ENCODE results near the gene AMPD2. TPM values are rescaled to one million over a fixed set of nuclear protein-coding genes. Genes with fewer than 3 reads are reported as not detected.

AMPD2 gene
- total RNA-seq, 3 donors from 2014 or later (not counting 1 experiment from before 2014, with no cell fraction given), result 200 to 271 (median 243) TPM

- intact Hi-C loops (cut with micrococcal nuclease), result no loop called here
- no peak overlapping the region for H3K4me3 ChIP-seq (ENCODE audit: low read length)
- no peaks in the 10 kb centered on the region for H3K36me3 Mint-ChIP-seq
- peaks cover 0 to 5% of the 10 kb centered on the region in 2 donors for H3K4me1 Mint-ChIP-seq
- no peaks in the 10 kb centered on the region for H3K9me3 Mint-ChIP-seq
- TF ChIP-seq CTCF (IDR thresholded peaks at IDR 0.05), result no peak
- H3K4me1 ChIP-seq (ENCODE audit: control insufficient read depth, insufficient read depth, low read length), result no peaks in the 10 kb centered on the region
- WGBS (ENCODE audit: insufficient coverage), result 98% methylated on average over 13 of the region's 13 CpGs
- no peaks in the 10 kb centered on the region for H3K27me3 ChIP-seq (ENCODE audit: control insufficient read depth, insufficient read depth, low read length)
- ATAC-seq (no peak), DNase-seq (no peak)
- no peak overlapping the region for H3K27ac ChIP-seq (ENCODE audit: low read length)
- H3K36me3 ChIP-seq (ENCODE audit: control insufficient read depth, insufficient read depth, low read length), result no peaks in the 10 kb centered on the region
- no peaks in the 10 kb centered on the region for H3K9me3 ChIP-seq (ENCODE audit: control insufficient read depth, insufficient read depth, low read length)
- no peak overlapping the region for H3K4me3 Mint-ChIP-seq
- H3K27me3 Mint-ChIP-seq (ENCODE audit: low read depth in 2 of 2), result peaks cover 0 to under 1% of the 10 kb centered on the region in 2 donors
- H3K27ac Mint-ChIP-seq, result no peak overlapping the region
Measured at GRCh38 chr1:109611308-109611990, 8.2 kb upstream of the AMPD2 start.

- no peaks in the 10 kb centered on the region for H3K27me3 ChIP-seq (ENCODE audit: control insufficient read depth, insufficient read depth, low read length)
- H3K4me1 Mint-ChIP-seq, result peaks cover 3 to 5% of the 10 kb centered on the region in 2 donors
- 80% methylated on average over 6 of the region's 7 CpGs for WGBS (ENCODE audit: insufficient coverage)
- TF ChIP-seq CTCF (IDR thresholded peaks at IDR 0.05), result no peak
- peaks cover 6% of the 10 kb centered on the region for H3K4me1 ChIP-seq (ENCODE audit: control insufficient read depth, insufficient read depth, low read length)
- no peak for DNase-seq
- H3K27me3 Mint-ChIP-seq (ENCODE audit: low read depth in 2 of 2), result peaks cover 0 to 2% of the 10 kb centered on the region in 2 donors
- H3K27ac ChIP-seq (ENCODE audit: low read length), result no peak overlapping the region
- no peaks in the 10 kb centered on the region for H3K36me3 ChIP-seq (ENCODE audit: control insufficient read depth, insufficient read depth, low read length)
- no peaks in the 10 kb centered on the region for H3K9me3 ChIP-seq (ENCODE audit: control insufficient read depth, insufficient read depth, low read length)
- H3K4me3 ChIP-seq (ENCODE audit: low read length), result no peak overlapping the region
- ATAC-seq, result no peak
- no peak overlapping the region for H3K4me3 Mint-ChIP-seq
- H3K36me3 Mint-ChIP-seq, result no peaks in the 10 kb centered on the region
- no peaks in the 10 kb centered on the region for H3K9me3 Mint-ChIP-seq
- intact Hi-C loops (cut with micrococcal nuclease), result no loop called here
- H3K27ac Mint-ChIP-seq, result no peak overlapping the region
Measured at GRCh38 chr1:109613361-109614147, 6.1 kb upstream of the AMPD2 start.

GRCh38 chr1:109615879-109616278 is 3.8 kb upstream of the AMPD2 start:
- H3K4me1 ChIP-seq (ENCODE audit: control insufficient read depth, insufficient read depth, low read length), result peaks cover 24% of the 10 kb centered on the region
- Mint-ChIP-seq H3K9me3 (no peaks in the 10 kb centered on the region), H3K27me3 (ENCODE audit: low read depth in 2 of 2) (peaks cover 0 to 2% of the 10 kb centered on the region in 2 donors), H3K4me3 (no peak overlapping the region), H3K27ac (peak overlapping the region; percentile 6 to 10), H3K36me3 (no peaks in the 10 kb centered on the region), H3K4me1 (peaks cover 21 to 26% of the 10 kb centered on the region in 2 donors)
- H3K27ac ChIP-seq (ENCODE audit: low read length), result peak overlapping the region; percentile 63
- peak in 1 of 2 donors; percentile 59 for DNase-seq
- H3K9me3 ChIP-seq (ENCODE audit: control insufficient read depth, insufficient read depth, low read length), result no peaks in the 10 kb centered on the region
- H3K27me3 ChIP-seq (ENCODE audit: control insufficient read depth, insufficient read depth, low read length), result no peaks in the 10 kb centered on the region
- H3K4me3 ChIP-seq (ENCODE audit: low read length), result no peak overlapping the region
- no peaks in the 10 kb centered on the region for H3K36me3 ChIP-seq (ENCODE audit: control insufficient read depth, insufficient read depth, low read length)
- 16% methylated on average over 3 of the region's 3 CpGs for WGBS (ENCODE audit: insufficient coverage)
- peak in 1 of 3 donors; percentile 36 for ATAC-seq
- TF ChIP-seq CTCF (IDR thresholded peaks at IDR 0.05), result no peak
- intact Hi-C loops (cut with micrococcal nuclease), result no loop called here
